ENCODE results near the gene CSMD2. TPM values are rescaled to one million over a fixed set of nuclear protein-coding genes. Genes with fewer than 3 reads are reported as not detected.

The CSMD2 gene
- total RNA-seq, 2 donors from 2014 or later, result 2.8 to 3.0 TPM

DNA sequence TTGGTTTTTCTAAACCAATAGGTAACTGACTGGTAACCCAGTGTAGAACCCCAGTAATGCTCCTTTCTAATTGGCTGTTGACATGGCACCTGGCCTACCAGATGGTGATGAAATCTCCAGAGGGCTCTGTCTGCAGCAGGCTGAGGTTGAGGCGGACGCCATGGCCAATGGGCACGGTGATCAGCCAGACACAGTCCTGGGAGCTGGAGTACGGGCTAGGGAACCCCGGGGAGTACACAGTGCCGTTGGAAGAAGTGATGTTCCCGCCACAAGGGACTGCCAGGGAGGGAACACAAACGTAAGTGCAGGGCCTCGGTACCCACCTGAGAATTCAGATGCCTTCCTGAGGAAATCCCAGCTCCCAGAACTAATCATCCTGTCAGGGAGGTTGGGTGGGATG lies 562.8 kb downstream of the CSMD2 start:
- Histone ChIP-seq H3K9me3 (no peaks in the 10 kb centered on the region), H3K27me3 (replicated peaks; ENCODE audit: insufficient read depth) (no peaks in the 10 kb centered on the region), H3K36me3 (no peaks in the 10 kb centered on the region), H3K27ac (no peak overlapping the region), H3K4me1 (ENCODE audit: control insufficient read depth in 1 of 2, low read depth in 2 of 2) (no peaks in the 10 kb centered on the region), H3K4me3 (no peak overlapping the region)
- no peak for DNase-seq (ENCODE audit: low spot score)
- TF ChIP-seq, protein P1, sequence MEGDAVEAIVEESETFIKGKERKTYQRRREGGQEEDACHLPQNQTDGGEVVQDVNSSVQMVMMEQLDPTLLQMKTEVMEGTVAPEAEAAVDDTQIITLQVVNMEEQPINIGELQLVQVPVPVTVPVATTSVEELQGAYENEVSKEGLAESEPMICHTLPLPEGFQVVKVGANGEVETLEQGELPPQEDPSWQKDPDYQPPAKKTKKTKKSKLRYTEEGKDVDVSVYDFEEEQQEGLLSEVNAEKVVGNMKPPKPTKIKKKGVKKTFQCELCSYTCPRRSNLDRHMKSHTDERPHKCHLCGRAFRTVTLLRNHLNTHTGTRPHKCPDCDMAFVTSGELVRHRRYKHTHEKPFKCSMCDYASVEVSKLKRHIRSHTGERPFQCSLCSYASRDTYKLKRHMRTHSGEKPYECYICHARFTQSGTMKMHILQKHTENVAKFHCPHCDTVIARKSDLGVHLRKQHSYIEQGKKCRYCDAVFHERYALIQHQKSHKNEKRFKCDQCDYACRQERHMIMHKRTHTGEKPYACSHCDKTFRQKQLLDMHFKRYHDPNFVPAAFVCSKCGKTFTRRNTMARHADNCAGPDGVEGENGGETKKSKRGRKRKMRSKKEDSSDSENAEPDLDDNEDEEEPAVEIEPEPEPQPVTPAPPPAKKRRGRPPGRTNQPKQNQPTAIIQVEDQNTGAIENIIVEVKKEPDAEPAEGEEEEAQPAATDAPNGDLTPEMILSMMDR (IDR thresholded peaks at IDR 0.05), result no peak
- no peak for ATAC-seq (ENCODE audit: insufficient number of reproducible peaks, low FRiP score, low read depth)

DNA sequence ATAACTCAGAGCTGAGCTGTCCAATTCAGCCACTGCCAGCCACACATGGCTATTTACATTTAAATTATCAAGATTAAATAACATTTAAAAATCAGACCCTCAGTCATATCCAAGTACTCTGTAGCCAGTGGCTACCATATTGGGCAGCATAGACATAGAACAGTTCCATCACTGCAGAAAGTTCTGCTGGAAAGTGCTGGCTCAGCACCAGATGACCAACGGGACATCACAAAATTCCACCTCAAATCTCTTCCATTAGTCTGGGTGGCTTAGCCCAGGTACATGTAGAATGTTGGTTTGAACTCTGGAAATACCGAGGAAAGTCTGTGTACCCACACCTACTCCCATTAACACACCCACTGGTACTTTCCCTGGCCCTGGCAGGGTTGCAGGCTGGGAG lies 563.3 kb downstream of the CSMD2 start:
- no peak overlapping the region for H3K27ac ChIP-seq
- TF ChIP-seq, protein P1 (IDR thresholded peaks at IDR 0.05), result no peak
- no peaks in the 10 kb centered on the region for H3K4me1 ChIP-seq (ENCODE audit: control insufficient read depth in 1 of 2, low read depth in 2 of 2)
- no peaks in the 10 kb centered on the region for H3K36me3 ChIP-seq
- DNase-seq (ENCODE audit: low spot score), result no peak
- no peaks in the 10 kb centered on the region for H3K27me3 ChIP-seq (replicated peaks; ENCODE audit: insufficient read depth)
- no peaks in the 10 kb centered on the region for H3K9me3 ChIP-seq
- no peak overlapping the region for H3K4me3 ChIP-seq
- ATAC-seq (ENCODE audit: insufficient number of reproducible peaks, low FRiP score, low read depth), result no peak

DNA sequence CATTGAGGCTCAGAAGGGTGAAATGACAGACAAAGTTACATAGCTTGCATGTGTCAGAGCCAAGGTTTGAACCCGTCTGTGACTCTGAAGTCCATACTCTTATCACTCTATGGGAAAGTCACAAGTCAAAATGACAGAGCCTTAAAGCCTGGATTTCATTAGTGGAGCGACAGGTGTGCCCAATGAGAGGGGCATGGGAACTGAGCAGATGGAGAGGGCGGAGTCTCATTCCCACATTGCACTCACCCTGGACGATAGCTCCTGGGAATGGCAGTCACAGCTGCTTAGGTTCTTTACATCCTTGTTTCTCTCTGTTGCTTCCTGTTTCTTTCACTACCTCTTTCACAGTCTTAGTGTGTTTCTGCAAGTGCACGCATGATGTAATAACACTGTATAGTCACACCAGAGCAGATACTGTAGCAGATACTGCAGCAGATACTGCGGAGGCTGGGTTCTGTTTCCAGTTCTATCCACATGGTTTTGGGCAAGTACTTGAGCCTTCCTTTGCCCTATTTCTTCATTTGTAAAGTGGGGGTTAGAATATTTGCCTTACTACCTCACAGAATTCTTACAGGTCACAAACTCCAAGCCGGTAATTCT lies 565.4 kb downstream of the CSMD2 start:
- no peaks in the 10 kb centered on the region for H3K9me3 ChIP-seq
- TF ChIP-seq, protein P1 (IDR thresholded peaks at IDR 0.05), result no peak
- no peak overlapping the region for H3K27ac ChIP-seq
- H3K36me3 ChIP-seq, result no peaks in the 10 kb centered on the region
- H3K4me1 ChIP-seq (ENCODE audit: control insufficient read depth in 1 of 2, low read depth in 2 of 2), result no peaks in the 10 kb centered on the region
- ATAC-seq (ENCODE audit: insufficient number of reproducible peaks, low FRiP score, low read depth), result no peak
- H3K4me3 ChIP-seq, result no peak overlapping the region
- no peak for DNase-seq (ENCODE audit: low spot score)
- no peaks in the 10 kb centered on the region for H3K27me3 ChIP-seq (replicated peaks; ENCODE audit: insufficient read depth)

DNA sequence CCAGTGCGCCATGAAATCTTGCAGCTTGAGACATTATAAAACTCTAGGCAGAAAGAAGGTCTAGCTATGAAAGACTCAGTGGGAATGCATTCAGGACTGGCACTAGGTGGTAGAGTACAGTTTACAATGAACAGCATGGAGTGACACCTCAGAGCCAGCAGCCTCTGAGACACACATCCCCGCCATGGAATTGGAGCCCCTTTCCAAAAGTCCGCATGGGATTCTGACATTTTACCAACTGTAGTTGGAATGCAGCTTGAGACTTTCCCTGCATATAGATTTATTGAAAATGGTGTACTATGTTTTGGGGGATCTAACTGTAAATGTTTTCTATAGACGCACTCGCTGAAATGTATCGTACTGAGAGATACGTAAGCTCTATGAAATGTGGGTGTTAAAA lies 576.3 kb downstream of the CSMD2 start:
- ATAC-seq (ENCODE audit: insufficient number of reproducible peaks, low FRiP score, low read depth) (no peak), DNase-seq (ENCODE audit: low spot score) (no peak)
- Histone ChIP-seq H3K36me3 (no peaks in the 10 kb centered on the region), H3K4me3 (no peak overlapping the region), H3K4me1 (ENCODE audit: control insufficient read depth in 1 of 2, low read depth in 2 of 2) (peaks cover 0 to 5% of the 10 kb centered on the region in 2 donors), H3K27ac (no peak overlapping the region), H3K27me3 (replicated peaks; ENCODE audit: insufficient read depth) (no peaks in the 10 kb centered on the region), H3K9me3 (no peaks in the 10 kb centered on the region)
- TF ChIP-seq, protein P1 (IDR thresholded peaks at IDR 0.05), result no peak

DNA sequence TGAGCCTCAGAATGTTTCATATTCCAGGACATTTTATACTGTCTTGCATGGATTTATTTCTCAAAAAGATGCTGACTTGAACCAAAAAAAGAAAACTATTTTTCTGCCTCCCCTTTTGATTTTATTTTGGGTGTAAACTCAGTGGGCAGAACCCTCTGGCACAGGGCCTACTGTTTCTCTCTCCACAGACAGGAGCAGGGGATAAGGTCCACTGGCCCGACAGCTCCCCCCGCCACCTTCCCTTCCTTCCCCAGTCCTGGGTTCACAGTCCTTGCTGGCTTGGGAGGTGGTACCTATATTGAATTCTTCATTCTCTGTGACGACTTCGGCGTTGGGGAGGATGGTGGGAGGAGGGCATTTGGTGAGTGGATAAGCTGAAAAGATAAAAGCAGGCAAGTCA lies 578.2 kb downstream of the CSMD2 start:
- H3K4me3 ChIP-seq, result no peak overlapping the region
- ATAC-seq (ENCODE audit: insufficient number of reproducible peaks, low FRiP score, low read depth) (no peak), DNase-seq (ENCODE audit: low spot score) (no peak)
- no peaks in the 10 kb centered on the region for H3K36me3 ChIP-seq
- no peaks in the 10 kb centered on the region for H3K9me3 ChIP-seq
- peaks cover 0 to 16% of the 10 kb centered on the region in 2 donors for H3K4me1 ChIP-seq (ENCODE audit: control insufficient read depth in 1 of 2, low read depth in 2 of 2)
- TF ChIP-seq, protein P1 (IDR thresholded peaks at IDR 0.05), result no peak
- H3K27me3 ChIP-seq (replicated peaks; ENCODE audit: insufficient read depth), result no peaks in the 10 kb centered on the region
- H3K27ac ChIP-seq, result no peak overlapping the region

Measured in thoracic aorta (tissue), 2 donors.